ENCODE data around the gene SLC25A29.

GRCh38 chr14:100306101-100306997, at the start of gene SLC25A29:
- TF ChIP-seq ZNF121 (CRISPR knock-in tag; IDR thresholded peaks at IDR 0.05): no peak
- TF ChIP-seq MEF2D (CRISPR knock-in tag; IDR thresholded peaks at IDR 0.05): no peak
- TF ChIP-seq XRCC5 (optimal IDR thresholded peaks at IDR 0.05; ENCODE audit: low read length): no peak
- no peak for TF ChIP-seq SUZ12 (IDR thresholded peaks at IDR 0.05; ENCODE audit: low read depth, low read length)
- peak; percentile 65 for TF ChIP-seq ZNF563 (CRISPR knock-in tag; IDR thresholded peaks at IDR 0.05)
- no peak for TF ChIP-seq ELK4 (CRISPR knock-in tag; IDR thresholded peaks at IDR 0.05; ENCODE audit: borderline replicate concordance)
- TF ChIP-seq SP1 (IDR thresholded peaks at IDR 0.05): no peak
- TF ChIP-seq SP1 (CRISPR knock-in tag; IDR thresholded peaks at IDR 0.05): peak; percentile 49; the same call in 1 of the 2 replicates
- TF ChIP-seq MAX (IDR thresholded peaks at IDR 0.05): peak; percentile 79
- no peak for TF ChIP-seq ZBTB40 (IDR thresholded peaks at IDR 0.05)
- no peak; the same call in 1 of the 2 replicates for TF ChIP-seq ZBTB40 (CRISPR knock-in tag; IDR thresholded peaks at IDR 0.05)
- no peak for TF ChIP-seq TGIF2 (CRISPR knock-in tag; IDR thresholded peaks at IDR 0.05)
